NCI-H1694 (cell line): ENCODE measurements around the gene UVRAG.
"Not testable (repeated sequence)": the region's sequence is repeated elsewhere in the genome, so short reads cannot be mapped to it uniquely, and the experiment has no call there.

Experiments used
- DNase-seq: peaks from one replicate; lab custom pipeline; 2025; lab: John Stamatoyannopoulos, UW

The UVRAG gene

GRCh38 chr11:75845324-75845723 is 30.3 kb downstream of the UVRAG start:
- DNase-seq, result no peak

- no peak for DNase-seq
These were observed 34.9 kb downstream of the UVRAG start for GRCh38 chr11:75849894-75850293.

- no peak for DNase-seq
These were observed 35.8 kb downstream of the UVRAG start for GRCh38 chr11:75850787-75851186.

GRCh38 chr11:75851203-75851602 is 36.2 kb downstream of the UVRAG start:
- DNase-seq, result no peak

- DNase-seq, result no peak
These were observed 37.5 kb downstream of the UVRAG start for GRCh38 chr11:75852406-75853017.

- not testable (repeated sequence) for DNase-seq
These were observed 38.6 kb downstream of the UVRAG start for GRCh38 chr11:75853563-75853962.

- DNase-seq, result no peak
These were observed 39.0 kb downstream of the UVRAG start for GRCh38 chr11:75853971-75854370.

GRCh38 chr11:75855206-75855605 is 40.2 kb downstream of the UVRAG start:
- DNase-seq, result no peak

- DNase-seq, result no peak
These were observed 41.9 kb downstream of the UVRAG start for GRCh38 chr11:75856912-75857311.

- DNase-seq, result no peak
These were observed 43.0 kb downstream of the UVRAG start for GRCh38 chr11:75858042-75858441.

GRCh38 chr11:75858613-75859012 is 43.6 kb downstream of the UVRAG start:
- DNase-seq, result no peak

- no peak for DNase-seq
These were observed 44.6 kb downstream of the UVRAG start for GRCh38 chr11:75859614-75860013.

- DNase-seq, result no peak
These were observed 47.4 kb downstream of the UVRAG start for GRCh38 chr11:75862437-75862836.

- peak; percentile 52 for DNase-seq
These were observed 52.9 kb downstream of the UVRAG start for GRCh38 chr11:75867778-75868374.

- DNase-seq, result no peak
These were observed 54.0 kb downstream of the UVRAG start for GRCh38 chr11:75868990-75869389.

- DNase-seq, result no peak
These were observed 54.8 kb downstream of the UVRAG start for GRCh38 chr11:75869661-75870455.

GRCh38 chr11:75872887-75873416 is 57.9 kb downstream of the UVRAG start:
- no peak for DNase-seq

- DNase-seq, result no peak
These were observed 58.6 kb downstream of the UVRAG start for GRCh38 chr11:75873417-75874221.

GRCh38 chr11:75874684-75875341 is 59.8 kb downstream of the UVRAG start:
- no peak for DNase-seq

GRCh38 chr11:75877327-75877726 is 62.3 kb downstream of the UVRAG start:
- not testable (repeated sequence) for DNase-seq

- not testable (repeated sequence) for DNase-seq
These were observed 62.9 kb downstream of the UVRAG start for GRCh38 chr11:75877931-75878330.

GRCh38 chr11:75878933-75879332 is 63.9 kb downstream of the UVRAG start:
- DNase-seq, result no peak
